K562 (cell line): ENCODE measurements around the gene SLC5A2. TPM values are rescaled to one million over a fixed set of nuclear protein-coding genes. Genes with fewer than 3 reads are reported as not detected.

ENCODE experiments used
- ARID4B ChIP-seq: sonication (generic); formaldehyde crosslinking; IDR thresholded peaks from 2 replicates; pipeline ENCODE4 v1.8.0; 2022; ENCODE audit warnings: mild to moderate bottlenecking, missing genetic modification reagents
- CBX3 ChIP-seq, 2 experiments: IDR thresholded peaks; 1 replicate in 1 of 2; 2 replicates in 1 of 2; pipeline ENCODE4 v1.6.1; 2012; ENCODE audit warnings: inconsistent platforms in 2 of 2, low read length in 2 of 2, borderline replicate concordance in 1 of 2, control low read depth in 1 of 2
- EZH2 ChIP-seq: IDR thresholded peaks from 2 replicates; pipeline ENCODE4 v1.6.1; 2012; ENCODE audit warnings: low read depth, mild to moderate bottlenecking, inconsistent platforms, low read length, borderline replicate concordance
- KHSRP ChIP-seq: fragments of 450-650 bp; IDR thresholded peaks from 2 replicates; pipeline ENCODE4 v1.6.1; 2017
- LARP7 ChIP-seq: fragments of 450-650 bp; IDR thresholded peaks from 2 replicates; pipeline ENCODE4 v1.6.1; 2016
- NCOA1 ChIP-seq: fragments of 450-650 bp; IDR thresholded peaks from 2 replicates; pipeline ENCODE4 v1.6.1; 2016; ENCODE audit warnings: low read depth
- POLR3G ChIP-seq: IDR thresholded peaks from 2 replicates; pipeline ENCODE4 v1.6.1; 2011; ENCODE audit not compliant: insufficient read length, insufficient replicate concordance; ENCODE audit errors: extremely low read depth
- RAD51 ChIP-seq: fragments of 450-650 bp; IDR thresholded peaks from 2 replicates; pipeline ENCODE4 v1.7.1; 2016; ENCODE audit warnings: low read depth, mild to moderate bottlenecking, borderline replicate concordance
- WHSC1 ChIP-seq: IDR thresholded peaks from one replicate; pipeline ENCODE4 v1.6.1; 2012; ENCODE audit warnings: low read length, control low read depth, inconsistent platforms
- ZFP30 ChIP-seq: fragments of 250-450 bp; sonication (Bioruptor Pico); IDR thresholded peaks from 2 replicates; pipeline ENCODE4 v1.8.0; 2022; ENCODE audit warnings: moderate library complexity, mild to moderate bottlenecking, inconsistent platforms, borderline replicate concordance
- ZNF408 ChIP-seq: fragments of 250-450 bp; sonication (Bioruptor Pico); IDR thresholded peaks from 2 replicates; pipeline ENCODE4 v1.4.0; 2020; ENCODE audit warnings: low read depth, mild to moderate bottlenecking, moderate library complexity
- ZNF609 ChIP-seq: sonication (generic); formaldehyde crosslinking; IDR thresholded peaks from 2 replicates; pipeline ENCODE4 v1.8.1; 2023; ENCODE audit warnings: missing genetic modification reagents, mild to moderate bottlenecking, borderline replicate concordance
- polyA plus RNA-seq, 8 experiments: library from polyadenylated mRNA; depleted of rRNA in 4 of 8; stranded (reverse) in 5 of 8; unstranded in 3 of 8; fragments of >200 nt; fragmentation: Nextera tagmentation in 2 of 8; fragmentation: Illumina TruSeq in 1 of 8; extraction: Ambion mirVana in 2 of 8; extraction: Trizol in 1 of 8; gene quantifications; 2 replicates each; pipeline versions ENCODE4 v1.2.1 to v1.2.3, GENCODE V29; 2011 to 2014; ENCODE audit warnings: inconsistent platforms in 1 of 8, missing spikeins in 1 of 8
- total RNA-seq, 7 experiments: library from RNA; depleted of rRNA in 6 of 7; stranded (reverse); fragments of >200 nt in 6 of 7; fragmentation: Illumina TruSeq in 2 of 7; extraction: Trizol in 2 of 7; gene quantifications; 2 replicates each; pipeline versions ENCODE4 v1.2.1 to v1.2.3, GENCODE V29; 2011 to 2021; ENCODE audit warnings: low replicate concordance in 1 of 7

Gene SLC5A2
- total and polyA plus RNA-seq, 9 of the 15 experiments (the other 6 are each of a cell fraction or from before 2014, with no cell fraction given): 0.07 to 2.7 (median 2.2) TPM; not detected in 6

DNA sequence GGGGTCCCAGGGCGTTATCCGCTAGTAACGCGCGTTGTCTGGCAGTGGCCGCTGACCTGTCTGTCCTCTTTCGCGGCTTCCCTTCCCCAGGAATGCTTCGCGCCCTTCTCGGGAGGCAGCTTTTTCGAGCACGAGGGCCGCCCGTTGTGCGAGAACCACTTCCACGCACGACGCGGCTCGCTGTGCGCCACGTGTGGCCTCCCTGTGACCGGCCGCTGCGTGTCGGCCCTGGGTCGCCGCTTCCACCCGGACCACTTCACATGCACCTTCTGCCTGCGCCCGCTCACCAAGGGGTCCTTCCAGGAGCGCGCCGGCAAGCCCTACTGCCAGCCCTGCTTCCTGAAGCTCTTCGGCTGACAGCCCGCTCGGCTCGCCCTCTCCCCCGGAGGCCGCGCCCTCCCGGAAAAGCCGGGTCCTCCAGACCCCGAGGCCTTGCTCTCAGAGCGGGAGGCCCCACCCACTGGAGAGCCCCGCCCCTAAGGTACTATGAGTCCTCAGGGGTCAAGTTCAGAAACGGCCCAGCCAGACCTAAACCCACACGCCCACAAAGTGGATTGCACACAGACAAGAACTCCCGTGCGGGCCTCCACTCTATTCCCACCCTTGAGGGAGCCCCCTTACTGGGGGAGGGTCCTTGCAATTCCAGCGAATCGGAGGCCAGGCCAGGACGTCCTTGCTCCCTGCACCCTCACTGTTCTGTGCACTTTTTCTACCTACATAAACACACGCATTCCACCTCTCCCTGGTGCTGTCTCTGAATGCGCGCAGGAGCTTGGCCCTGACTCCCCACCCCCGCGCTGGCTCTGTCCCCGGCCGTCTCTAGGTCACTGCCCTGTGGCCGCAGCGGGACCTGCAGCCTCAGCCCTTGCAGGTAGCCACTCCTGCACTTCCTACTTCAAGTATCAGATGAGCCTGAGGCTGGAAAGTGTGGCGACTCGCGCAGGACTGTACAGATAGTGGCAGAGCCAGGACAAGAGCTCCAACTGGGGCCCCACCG, 5.4 kb upstream of the SLC5A2 start (continued):
- TF ChIP-seq RAD51: no peak
- TF ChIP-seq ZFP30: no peak
- TF ChIP-seq ARID4B (CRISPR knock-in tag): no peak; the same call in 1 of the 2 replicates
- TF ChIP-seq ZNF609 (CRISPR knock-in tag): no peak
- 0 out of 2 replicates have a peak, but pooled peaks have one; percentile 28 for TF ChIP-seq LARP7
- TF ChIP-seq EZH2: no peak
- TF ChIP-seq KHSRP: no peak
- 0 out of 3 replicates have a peak, but pooled peaks of 1 of the 2 experiments have one; percentile 61 for TF ChIP-seq CBX3 (IDR thresholded peaks at IDR 0.05; ENCODE audit: borderline replicate concordance in 1 of 2, low read length in 2 of 2)
- TF ChIP-seq NCOA1: no peak
- TF ChIP-seq WHSC1: no peak
- no peak for TF ChIP-seq POLR3G
- TF ChIP-seq ZNF408 (CRISPR knock-in tag): no peak
